HCEC 1CT (cell line): ENCODE results near the gene AVP.

ENCODE experiments used
- DNase-seq: peaks from one replicate; pipeline ENCODE4 v3.0.0-alpha.2; 2017

The AVP gene

DNA sequence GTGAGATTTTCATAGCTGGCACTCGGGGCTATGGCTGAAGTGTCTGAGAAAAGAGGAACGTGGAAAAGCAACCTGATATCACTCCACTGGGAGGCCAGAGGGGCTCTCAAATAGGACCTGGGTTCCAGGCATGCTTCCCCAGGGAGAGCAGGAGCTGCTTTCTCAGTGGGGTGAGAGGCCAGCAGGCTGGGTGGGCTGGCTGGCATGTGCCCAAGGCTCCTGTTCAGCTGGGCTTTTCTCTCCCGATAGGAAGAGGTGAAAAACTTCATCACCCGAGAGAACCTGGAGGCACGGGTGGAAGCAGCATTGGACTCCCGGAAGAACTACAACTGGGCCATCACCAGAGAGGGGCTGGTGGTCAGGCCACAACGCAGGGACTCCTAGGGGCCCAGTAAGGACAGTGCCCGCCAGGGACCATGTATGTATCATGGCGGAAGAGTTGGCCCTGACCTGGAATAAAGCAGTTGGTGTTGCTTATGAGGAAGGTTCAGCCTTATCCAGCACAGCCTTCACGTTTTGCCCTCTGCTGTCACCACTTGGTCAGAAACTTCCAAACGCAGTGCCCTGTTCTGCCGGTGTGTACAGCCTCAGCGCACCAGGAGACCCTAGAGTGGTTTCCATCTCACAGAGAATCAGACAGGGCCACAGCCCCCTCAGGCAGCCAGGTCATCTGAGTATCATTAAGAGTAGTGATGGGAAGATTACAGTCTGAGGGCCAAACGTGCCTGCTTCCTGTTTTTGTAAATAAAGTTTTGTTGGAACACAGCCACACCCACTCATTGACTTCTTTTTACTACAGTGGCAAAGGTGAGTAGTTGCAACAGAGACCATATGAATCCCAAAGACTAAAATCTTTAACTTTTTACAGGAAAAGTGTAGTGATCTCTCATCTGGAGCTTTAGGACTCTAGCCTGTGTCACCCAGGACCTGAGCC, 36.8 kb downstream of the AVP start:
- DNase-seq: no peak

DNA sequence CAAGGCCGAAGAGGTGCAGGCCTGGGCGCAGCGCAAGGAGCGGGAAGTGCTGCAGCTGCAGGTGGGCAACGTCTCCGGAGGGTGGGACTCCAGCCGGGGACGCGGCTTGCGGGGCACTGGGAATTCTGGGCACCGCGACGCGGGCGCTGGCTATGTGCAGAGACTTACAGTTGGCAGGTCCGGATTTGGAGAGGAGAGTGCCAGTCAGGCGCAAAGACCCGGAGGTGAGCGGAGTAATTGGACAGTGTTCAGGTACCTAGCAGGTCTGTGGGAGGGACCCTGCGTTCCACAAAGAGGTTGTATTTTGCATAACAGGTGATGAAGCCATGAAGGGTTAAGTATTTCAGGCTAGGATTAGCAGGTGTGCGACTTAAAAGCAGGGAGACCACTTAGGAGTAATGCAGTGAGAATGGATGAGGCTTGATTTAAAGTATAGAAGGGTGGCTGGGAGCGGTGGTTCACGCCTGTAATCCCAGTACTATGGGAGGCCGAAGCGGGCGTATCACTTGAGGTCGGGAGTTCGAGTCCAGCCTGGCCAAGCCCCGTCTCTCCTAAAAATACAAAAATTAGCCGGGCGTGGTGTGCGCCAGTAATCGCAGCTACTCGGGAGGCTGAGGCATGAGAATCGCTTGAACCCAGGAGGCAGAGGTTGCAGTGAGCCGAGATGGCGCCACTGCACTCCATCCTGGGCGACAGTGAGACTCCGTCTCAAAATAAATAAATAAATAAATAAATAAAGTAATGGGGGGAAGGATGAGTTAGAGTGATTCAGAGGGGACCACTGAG, 37.7 kb downstream of the AVP start:
- no peak for DNase-seq

DNA sequence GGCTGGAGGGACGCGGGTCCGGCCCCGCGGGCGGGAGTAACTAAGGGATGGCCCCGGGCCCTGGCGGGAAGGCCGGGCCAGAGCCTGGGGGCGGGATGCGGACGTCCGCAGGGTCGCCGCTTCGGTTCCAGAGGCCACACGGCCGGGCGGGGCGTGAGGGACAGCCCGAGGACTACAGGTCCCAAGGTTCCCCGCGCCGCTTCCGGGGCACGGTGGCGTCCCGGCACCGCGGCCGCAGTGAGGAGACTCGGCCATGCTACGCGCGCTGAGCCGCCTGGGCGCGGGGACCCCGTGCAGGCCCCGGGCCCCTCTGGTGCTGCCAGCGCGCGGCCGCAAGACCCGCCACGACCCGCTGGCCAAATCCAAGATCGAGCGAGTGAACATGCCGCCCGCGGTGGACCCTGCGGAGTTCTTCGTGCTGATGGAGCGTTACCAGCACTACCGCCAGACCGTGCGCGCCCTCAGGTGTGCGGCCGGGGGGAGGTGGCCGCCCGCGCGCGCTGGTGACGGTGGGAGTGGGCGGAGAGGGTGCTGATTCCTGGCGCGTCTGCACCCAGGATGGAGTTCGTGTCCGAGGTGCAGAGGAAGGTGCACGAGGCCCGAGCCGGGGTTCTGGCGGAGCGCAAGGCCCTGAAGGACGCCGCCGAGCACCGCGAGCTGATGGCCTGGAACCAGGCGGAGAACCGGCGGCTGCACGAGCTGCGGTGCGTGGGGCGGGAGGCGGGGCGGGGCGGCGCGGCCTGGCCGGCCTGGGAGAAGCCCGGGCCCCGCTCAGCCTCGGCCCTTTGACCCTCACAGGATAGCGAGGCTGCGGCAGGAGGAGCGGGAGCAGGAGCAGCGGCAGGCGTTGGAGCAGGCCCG, 38.5 kb downstream of the AVP start, which contains the start of gene MRPS26:
Gene MRPS26, plus strand, starts transcription at position 237 of the 861 bp plus-strand sequence. Its CDS starts 17 bp downstream, at position 254.
- peak; percentile 85 for DNase-seq

- DNase-seq: peak; percentile 54
These were observed 39.3 kb downstream of the AVP start for GRCh38 chr20:3045042-3045815.

- no peak for DNase-seq
These were observed 40.1 kb downstream of the AVP start for GRCh38 chr20:3044336-3044965.

- no peak for DNase-seq
These were observed 41.2 kb downstream of the AVP start, which contains the start of gene GNRH2 for GRCh38 chr20:3043322-3043721. Gene GNRH2 (plus strand): TSS chr20:3043622. CDS start chr20:3044415, 793 bp downstream.

DNA sequence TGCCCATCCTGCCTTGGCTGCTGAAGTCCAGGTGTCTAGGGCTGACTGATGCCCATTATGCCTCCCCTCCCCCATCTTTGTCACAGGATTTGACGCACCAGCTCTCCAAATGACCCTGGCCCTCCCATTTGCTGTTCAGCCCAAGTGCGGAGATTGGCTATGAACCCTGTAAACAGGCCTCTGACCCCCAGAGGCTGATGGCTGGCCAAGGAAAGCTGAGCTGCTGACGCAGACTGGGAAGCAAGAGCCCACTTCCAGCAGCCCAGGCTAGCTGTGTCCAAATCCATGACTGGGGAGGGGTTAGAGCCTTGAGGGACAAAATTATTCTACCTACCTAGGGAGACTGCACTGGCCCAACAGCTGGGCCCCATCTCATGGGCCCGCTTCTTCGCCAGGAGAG, 41.9 kb downstream of the AVP start:
- DNase-seq: no peak

GRCh38 chr20:3041854-3042409, 42.6 kb downstream of the AVP start:
- no peak for DNase-seq

- DNase-seq: no peak
These were observed 44.4 kb downstream of the AVP start for GRCh38 chr20:3040086-3040485.

DNA sequence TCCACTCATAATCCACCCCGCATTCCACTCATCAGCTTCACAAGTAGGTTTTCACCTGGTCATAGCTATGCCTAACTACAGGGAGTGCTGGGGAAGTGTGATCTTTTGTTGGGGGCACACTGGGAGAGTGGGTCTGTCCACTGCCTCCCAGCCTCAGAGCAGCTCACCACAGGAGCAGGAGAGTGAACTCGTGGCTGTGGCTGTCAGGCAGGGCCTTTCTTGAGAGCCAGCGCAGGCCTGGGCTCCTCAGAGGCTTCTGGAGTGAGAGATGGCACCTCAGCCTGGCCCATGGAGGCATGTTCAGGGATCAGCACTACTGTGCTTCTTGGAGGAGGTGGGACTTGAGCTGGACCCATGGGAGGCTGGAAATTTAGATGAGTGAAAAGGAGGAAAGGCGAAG, 45.1 kb downstream of the AVP start:
- no peak for DNase-seq

DNA sequence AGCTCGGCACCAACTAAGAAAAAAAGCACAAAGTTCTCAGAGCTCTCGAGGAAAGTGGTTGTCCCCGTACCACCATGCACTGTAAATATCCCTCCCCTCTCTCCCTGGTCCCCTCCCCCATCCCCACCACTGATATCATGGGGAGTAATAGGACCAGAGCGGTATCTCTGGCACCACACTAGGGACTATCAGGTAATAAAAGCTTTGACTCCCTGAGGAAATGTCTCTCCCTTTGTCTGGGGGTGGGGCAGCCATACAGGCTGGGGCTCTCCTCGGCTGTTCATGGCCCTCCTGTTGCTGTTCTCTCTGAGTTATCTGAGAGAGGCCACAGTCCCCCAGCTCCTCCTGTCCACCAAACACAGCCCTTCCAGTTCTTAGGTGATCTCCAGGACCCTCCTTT, 46.1 kb downstream of the AVP start:
- DNase-seq: no peak

DNA sequence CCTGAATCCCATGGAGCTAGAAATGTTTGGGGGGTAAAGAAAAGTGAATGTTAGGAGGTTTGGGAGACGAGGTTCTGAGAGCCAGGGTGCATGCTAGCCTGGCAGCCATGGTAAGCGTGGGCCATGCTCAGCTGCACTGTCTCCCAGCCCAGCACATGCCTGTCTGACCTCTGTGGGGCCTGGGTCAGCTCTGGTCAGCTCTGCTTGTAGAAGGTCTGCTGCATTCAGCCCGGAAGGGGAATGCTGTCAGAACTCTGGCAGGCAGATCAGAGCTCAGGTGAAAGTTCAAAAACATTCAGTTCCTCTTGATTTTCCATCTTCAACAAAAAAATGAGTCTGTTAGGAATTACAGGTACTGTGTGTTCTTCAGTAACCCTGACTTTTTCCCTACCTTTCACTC, 46.9 kb downstream of the AVP start:
- no peak for DNase-seq

- no peak for DNase-seq
These were observed 51.9 kb downstream of the AVP start for GRCh38 chr20:3032624-3033023.
